GM21528 (cell line): Measurements from ENCODE around the gene GPR173.

Source experiments
- ATAC-seq: cut with Tn5 transposase; IDR thresholded peaks from one replicate; pipeline ENCODE4 v1.9.1; 2021; ENCODE audit warnings: mild to moderate bottlenecking, moderate library complexity; ENCODE audit not compliant: unreplicated experiment, low FRiP score

GPR173 gene, protein sequence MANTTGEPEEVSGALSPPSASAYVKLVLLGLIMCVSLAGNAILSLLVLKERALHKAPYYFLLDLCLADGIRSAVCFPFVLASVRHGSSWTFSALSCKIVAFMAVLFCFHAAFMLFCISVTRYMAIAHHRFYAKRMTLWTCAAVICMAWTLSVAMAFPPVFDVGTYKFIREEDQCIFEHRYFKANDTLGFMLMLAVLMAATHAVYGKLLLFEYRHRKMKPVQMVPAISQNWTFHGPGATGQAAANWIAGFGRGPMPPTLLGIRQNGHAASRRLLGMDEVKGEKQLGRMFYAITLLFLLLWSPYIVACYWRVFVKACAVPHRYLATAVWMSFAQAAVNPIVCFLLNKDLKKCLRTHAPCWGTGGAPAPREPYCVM

GRCh38 chrX:53048169-53049126 lies at the start of gene GPR173:
GPR173 (plus strand) TSS chrX:53048789; CDS start chrX:53076622, 27,833 bp downstream.
- no peak for ATAC-seq

GRCh38 chrX:53000447-53001135 lies 48.0 kb upstream of the GPR173 start:
- no peak for ATAC-seq

- no peak for ATAC-seq
These were observed 46.6 kb upstream of the GPR173 start for GRCh38 chrX:53001958-53002357.

DNA sequence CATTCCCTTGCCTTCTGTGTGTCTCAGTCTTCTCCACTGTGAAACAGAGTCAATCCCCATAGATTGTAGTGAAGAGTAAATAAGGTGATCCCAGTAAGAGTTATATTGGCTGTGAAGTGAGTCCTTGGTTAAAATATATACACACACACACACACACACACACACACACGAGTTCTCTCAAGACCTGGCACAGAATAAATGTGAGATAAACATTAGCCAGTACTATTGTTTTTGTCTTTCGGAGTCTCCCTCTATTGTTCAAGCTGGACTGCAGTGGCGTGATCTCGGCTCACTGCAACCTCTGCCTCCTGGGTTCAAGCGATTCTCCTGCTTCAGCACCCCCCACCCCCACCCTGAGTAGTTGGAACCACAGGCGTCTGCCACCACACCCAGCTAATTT lies 45.5 kb upstream of the GPR173 start:
- no peak for ATAC-seq

DNA sequence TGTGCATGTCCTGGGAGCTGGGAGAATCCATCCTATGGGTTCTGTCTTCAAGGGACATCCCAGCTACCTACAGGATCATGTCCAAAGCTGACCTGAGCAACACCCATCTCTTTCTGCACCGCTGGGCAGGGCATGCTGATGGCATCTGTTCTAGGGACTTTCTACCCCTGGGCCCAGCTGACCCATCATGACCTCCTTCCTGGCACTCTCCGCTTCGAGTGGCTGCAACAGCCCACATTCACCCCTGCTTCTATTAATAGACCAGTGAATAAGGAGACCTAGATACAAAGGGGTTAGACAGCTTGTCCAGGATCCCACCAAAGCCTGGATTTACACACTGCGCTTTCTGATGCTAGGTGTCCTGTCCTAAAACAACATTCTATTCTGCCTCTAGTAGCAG lies 44.6 kb upstream of the GPR173 start:
- no peak for ATAC-seq

DNA sequence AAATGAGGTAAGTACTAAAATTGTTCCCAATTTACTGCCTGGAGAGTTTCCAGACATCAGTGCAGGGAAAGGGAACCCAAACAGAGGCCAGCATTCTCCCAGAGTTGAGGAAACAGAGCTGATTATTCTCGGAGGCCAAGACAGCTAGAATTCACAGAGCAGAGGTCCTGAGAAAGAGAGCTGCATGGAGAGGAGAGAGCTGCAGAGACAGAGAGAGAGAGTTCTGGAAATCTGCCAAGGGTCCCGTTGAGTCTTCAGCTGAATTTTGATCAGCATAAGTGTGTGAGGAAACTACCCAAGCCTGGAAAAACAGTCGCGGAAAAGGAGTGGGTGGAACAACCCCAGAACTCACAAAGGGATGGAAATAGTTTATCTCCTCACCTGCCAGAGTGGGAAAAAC lies 43.8 kb upstream of the GPR173 start:
- ATAC-seq, result no peak

- no peak for ATAC-seq
These were observed 43.3 kb upstream of the GPR173 start for GRCh38 chrX:53005327-53005726.

DNA sequence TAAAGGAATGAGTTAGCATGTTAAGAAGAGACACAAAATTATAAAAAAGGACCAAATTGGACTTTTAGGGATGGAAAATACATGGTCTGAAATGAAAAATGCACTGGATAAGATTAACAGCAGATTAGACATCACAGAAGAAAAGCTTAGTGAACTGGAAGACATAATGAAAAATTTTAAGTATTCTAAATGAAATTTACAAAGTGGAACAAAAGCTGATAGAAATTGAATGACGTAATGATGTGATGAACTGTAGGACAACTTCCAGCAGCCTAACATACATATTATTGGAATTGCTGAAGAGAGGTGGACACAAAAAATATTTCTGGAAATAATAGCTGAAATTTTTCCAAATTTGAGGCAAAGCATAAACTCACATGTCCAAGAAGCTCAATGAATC lies 39.6 kb upstream of the GPR173 start:
- no peak for ATAC-seq

DNA sequence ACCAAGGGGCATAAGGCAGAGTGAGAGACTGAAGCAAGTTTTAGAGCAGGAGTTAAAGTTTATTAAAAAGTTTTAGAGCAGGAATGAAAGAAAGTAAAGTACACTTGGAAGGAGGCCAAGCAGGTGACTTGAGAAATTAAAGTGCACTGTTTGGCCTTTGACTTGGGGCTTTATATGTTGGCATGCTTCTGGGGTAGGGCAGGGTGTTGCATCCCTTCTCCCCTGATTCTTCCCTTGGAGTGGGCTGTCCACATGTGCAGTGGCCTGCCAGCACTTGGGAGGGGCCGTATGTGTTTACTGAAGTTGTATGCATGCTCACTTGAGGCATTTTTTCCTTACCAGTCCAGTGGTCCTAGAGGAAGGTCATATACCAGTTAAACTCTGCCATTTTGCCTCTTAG lies 35.3 kb upstream of the GPR173 start:
- ATAC-seq, result no peak

DNA sequence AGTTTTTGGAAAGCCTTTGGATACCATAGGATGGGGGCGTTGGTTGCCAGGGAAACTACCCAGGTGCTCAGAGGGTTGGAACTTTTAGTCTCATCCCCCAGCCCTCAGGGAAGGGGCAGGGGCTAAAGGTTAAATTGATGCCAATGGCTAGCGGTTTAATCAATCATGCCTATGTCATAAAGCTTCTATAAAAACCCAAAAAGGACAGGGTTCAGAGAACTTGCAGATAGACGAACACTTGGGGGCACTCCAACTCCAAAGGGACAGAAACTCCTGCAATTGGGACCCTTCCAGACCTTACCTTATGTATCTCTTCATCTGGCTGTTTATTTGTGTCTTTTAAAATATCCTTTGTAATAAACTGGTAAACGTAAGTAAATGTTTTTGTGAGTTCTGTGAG lies 30.0 kb upstream of the GPR173 start:
- no peak for ATAC-seq

DNA sequence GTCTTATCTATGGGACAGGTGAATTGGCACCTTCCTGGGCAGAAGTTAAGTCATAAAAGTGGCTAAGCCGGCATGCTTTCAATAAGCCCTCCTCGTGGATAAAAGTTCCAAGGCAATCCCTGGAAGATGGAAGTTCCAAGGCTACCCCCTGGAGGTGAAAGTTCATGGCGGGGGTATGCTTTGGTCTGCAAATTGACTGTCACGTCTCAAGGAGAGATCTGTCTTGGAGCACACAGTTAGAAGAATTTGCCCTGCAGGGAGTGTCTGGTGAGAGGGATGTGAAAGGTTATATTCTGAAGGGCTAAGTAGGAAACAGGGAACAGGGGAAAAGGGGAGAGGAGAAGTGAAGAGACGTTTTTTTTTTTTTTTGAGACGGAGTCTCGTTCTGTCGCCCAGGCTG lies 26.2 kb upstream of the GPR173 start:
- ATAC-seq, result no peak

DNA sequence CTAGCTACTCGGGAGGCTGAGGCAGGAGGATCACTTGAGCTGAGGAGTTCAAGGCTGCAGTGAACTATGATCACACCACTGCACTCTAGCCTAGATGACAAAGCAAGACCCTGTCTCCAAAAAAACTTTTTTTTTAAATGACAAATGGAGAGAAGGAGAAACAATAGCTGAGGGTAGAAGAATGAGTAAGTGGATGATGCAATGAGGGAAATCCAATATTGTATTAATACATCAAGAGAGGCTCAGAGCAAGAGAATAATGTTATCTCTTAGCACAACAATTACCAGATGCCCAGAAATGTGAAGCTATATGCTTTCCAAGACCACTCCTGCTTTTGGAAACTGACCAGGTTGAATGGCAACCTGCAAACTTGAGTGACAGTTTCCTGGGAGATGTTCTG lies 19.9 kb upstream of the GPR173 start:
- ATAC-seq, result no peak

DNA sequence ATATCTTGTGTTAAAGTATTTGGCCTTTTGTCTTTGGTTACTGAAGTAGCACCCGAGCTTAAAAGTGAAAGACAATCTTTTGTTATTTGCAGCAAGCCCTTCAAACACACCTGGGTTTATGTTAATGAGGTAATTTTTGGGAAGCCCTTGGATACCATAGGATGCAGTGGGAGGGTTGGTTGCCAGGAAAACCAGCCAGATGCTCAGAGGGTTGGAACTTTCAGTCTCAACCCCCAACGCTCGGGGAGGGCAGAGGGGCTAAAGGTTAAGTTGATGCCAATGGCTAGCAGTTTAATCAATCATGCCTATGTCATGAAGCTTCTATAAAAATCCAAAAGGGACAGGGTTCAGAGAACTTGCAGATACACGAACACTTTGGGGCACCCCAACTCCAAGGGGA lies 17.2 kb upstream of the GPR173 start:
- ATAC-seq, result no peak

DNA sequence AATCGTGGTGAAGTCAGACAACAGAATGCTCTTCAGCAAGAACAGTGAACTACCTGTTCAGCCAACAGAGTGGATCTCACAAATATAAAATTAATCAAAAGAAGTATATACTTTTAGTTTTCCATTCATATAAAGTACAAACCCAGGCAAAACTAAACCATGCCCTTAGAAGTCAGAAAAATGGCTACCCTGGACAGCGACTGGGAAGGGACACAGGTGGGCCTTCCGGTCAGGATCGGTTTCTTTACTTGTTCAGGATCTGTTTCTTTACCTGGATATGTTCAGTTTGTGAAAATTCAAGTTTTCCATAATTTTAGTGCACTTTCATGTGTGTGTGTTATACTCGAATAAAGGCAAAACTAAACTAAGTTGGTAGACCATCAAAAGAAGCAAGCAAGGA lies 12.4 kb upstream of the GPR173 start:
- no peak for ATAC-seq

DNA sequence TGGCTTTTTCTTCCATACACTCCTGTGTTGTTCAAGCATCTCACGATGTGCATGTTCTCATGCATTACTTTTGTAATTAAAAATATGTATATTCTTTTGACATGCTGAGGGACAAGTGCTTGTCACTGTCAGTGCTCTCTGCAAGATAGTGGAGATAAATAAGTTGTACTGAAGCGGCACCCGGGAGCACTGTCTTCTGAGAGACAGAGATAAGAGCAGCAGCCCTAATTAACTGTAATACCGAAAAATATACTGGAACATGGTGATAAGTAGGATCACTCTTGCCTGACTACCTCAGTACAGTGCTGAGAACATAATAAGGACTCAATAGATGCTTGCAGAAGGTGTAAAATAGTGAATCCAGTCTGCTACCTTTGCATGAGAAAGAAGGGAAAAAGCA lies 9.4 kb upstream of the GPR173 start:
- no peak for ATAC-seq

DNA sequence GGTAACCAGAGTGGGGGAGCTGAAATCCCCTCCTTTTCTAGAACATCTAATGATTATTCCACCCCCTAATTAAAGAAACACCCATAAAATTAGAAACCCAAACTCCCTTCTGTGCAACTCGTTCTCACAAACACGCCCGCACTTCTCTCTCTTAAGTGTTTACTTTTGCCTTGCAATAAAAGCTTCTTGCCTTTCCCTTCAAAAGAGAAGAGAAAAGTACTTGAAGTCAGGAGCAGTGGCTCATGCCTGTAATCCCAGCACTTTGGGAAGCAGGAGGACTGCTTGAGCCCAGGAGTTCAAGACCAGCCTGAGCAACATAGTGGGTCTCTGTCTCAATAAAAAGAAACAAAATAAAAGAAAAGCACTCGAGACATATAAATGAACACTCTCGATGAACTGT lies 3.6 kb upstream of the GPR173 start:
- no peak for ATAC-seq

GRCh38 chrX:53047228-53047627 lies 1.4 kb upstream of the GPR173 start:
- no peak for ATAC-seq

- no peak for ATAC-seq
These were observed 533 bp downstream of the GPR173 start for GRCh38 chrX:53049127-53049517.

GRCh38 chrX:53050841-53051240 lies 2.3 kb downstream of the GPR173 start:
- no peak for ATAC-seq

GRCh38 chrX:53055244-53055849 lies 6.8 kb downstream of the GPR173 start:
- no peak for ATAC-seq

GRCh38 chrX:53056292-53056691 lies 7.7 kb downstream of the GPR173 start:
- no peak for ATAC-seq
